Glomerular visceral epithelial cell (primary cell): Measurements from ENCODE around the gene OGA.
"Not testable (repeated sequence)": the region's sequence is repeated elsewhere in the genome, so short reads cannot be mapped to it uniquely, and the experiment has no call there.

Experiments
- DNase-seq: peaks from one replicate; pipeline ENCODE4 v3.0.0-alpha.2; 2016; ENCODE audit errors: extremely low spot score

The OGA gene

GRCh38 chr10:101797403-101798059 is 20.7 kb downstream of the OGA start:
- no peak for DNase-seq

DNA sequence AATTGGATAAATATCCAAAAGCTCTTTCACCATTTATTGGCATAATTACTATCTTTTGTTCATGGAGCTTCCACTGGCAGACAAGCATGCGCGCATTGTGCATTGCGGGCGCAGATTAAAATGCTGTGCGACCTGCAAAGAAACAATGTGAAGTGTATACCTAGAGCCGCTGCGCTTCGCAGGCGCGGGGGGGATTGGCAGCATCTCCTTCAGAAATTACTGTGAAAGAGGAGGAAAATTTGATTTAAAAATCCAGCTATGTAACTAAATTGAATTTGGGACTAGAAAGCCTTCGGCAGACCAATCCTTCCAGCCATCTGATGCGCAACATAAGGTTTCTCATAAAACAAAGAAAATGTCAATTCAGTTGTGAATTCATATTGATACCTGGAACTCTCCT is 24.7 kb downstream of the OGA start:
- DNase-seq: no peak

- DNase-seq: no peak
Observed at GRCh38 chr10:101789686-101790085, 28.6 kb downstream of the OGA start.

DNA sequence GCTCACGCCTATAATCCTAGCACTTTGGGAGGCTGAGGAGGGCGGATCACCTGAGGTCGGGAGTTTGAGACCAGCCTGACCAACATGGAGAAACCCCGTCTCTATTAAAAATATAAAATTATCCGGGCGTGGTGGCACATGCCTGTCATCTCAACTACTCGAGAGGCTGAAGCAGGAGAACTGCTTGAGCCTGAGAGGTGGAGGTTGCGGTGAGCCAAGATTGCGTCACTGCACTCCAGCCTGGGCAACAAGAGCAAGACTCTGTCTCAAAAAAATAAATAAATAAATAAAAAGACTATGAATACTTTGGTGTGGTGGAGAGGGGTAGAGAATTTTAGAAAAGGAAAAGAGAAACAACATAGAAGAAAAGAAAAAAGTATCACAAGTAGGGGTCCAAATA is 29.0 kb downstream of the OGA start:
- not testable (repeated sequence) for DNase-seq

DNA sequence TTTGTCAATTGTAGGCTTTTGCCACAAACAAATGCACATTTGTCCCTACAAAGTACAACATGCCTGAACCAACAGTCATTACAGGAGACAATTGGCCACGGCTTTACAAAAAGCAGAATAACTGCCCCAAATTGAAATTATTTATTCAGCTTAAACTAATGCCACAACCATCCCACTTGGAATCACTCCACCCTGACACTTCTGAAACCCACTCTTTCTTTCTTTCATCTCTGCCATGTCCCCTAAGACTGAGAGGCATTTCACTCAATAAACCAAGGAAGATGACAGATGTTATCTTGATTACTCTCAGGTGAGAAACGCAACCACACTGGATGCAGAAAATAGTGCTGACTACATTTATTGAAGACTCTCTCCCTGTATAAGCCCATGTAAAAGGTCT is 32.4 kb downstream of the OGA start:
- no peak for DNase-seq

- no peak for DNase-seq
Observed at GRCh38 chr10:101784558-101784957, 33.7 kb downstream of the OGA start.

DNA sequence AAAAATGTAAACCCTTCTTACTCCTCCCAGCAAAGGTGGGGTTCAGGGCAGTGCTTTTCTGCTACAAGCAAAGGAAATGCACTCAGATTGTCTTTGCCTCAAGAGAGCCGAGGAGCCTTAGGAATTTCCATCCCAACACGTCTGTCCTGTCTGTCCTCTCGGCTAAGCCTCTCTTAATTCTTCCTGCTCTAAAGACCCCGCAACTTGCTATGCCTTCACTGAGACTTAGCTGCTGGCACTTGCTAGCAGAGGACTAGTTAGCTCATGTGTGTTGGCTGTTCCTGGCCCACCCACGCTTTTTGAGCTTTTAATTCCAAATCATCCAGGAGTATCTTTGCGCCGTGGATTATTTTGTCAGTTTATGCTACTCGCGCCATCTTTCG is 34.5 kb downstream of the OGA start:
- no peak for DNase-seq

- DNase-seq: peak; percentile 81
Observed at GRCh38 chr10:101782811-101783735, 35.2 kb downstream of the OGA start, which contains the start of gene NPM3. Gene NPM3 (minus strand): TSS chr10:101783446. CDS start chr10:101783390, 56 bp downstream.

DNA sequence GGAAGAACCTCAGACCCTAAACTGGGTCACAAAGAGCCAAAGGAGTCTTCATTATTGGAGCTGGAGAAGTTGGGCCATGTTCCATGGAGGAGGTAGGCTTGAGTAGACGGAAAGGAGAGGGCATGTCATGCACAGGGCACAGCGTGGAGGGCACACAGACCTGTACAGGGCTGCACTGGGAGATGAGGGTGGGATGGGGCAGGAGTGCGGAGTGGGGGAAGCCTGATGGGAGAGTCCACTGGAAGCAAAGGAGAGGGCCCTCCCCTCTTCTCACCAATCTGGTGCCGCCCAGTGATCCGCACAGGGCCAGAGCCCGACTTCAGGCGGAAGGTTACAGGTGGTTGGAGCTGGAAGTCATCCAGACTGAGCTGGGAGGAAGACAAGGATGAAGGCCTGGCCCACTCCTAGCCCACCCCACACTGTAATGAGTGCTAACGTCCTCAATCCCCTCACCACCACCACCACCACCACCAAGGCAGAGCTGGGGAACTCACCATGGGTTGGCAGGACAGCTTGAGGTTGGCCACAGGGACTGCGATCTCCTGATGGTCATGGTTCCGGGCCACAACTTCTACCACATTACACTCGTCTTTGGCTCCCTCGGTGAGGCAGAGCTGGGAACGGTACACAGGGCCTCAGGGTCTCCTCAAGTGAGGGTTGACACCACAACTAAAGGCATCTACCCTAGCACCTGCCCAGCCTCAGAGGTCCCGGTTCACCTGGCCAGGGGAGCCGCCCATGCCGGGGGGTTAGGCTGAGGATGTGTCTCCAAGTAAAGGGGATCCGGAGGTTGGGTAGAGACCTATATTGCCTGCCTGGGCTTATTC is 36.0 kb downstream of the OGA start:
- no peak for DNase-seq

DNA sequence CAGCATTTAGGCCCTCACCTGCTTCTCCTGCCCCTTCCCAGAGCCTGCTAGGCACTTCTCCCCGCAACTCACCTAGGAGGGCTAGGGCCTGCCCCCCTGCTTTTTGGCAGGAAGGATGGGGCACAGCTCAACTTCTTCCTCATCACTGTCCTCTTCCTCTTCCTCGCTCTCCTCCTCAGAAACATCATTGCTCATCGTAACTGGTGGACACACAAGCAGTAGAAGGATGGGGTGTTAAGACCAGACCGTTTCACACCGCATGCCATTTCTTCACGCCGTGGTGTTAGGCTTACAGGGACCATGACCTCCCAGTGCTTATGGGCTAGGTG is 36.6 kb downstream of the OGA start:
- DNase-seq: no peak

- DNase-seq: peak; percentile 72
Observed at GRCh38 chr10:101780818-101781654, 37.2 kb downstream of the OGA start.

- DNase-seq: no peak
Observed at GRCh38 chr10:101780187-101780817, 37.9 kb downstream of the OGA start.

DNA sequence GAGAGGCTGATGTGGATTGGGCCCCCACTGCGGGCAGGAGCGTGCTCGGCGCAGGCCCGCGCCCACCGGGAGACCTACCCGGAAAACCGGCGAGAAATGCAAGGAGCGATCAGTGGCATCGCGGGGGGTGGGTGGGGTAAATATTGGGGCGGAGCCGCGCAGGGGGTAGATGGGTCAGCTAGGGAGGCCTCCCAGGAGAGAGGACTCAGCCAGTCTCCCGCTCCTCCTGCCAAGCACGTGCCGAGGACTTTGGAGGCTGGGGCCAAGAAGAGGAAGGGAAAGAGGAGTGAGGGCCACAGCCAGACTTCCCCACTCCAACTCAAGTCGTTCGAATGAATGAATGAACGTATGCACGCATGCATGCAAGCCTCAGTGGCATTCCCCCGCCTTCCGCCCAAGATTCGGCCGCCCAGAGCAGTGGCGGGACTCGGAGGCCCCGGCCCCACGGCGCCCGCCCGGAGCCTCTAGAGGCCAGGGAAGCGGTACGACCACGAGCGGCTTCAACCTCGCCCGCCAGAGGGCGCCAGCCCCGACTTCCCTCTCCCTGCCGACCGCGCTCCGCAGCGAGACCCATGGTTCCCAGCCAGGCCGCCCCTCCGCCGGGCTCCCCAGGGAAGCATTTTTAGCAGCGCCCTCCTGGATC is 38.6 kb downstream of the OGA start:
- no peak for DNase-seq

- no peak for DNase-seq
Observed at GRCh38 chr10:101778781-101779543, 39.3 kb downstream of the OGA start.

DNA sequence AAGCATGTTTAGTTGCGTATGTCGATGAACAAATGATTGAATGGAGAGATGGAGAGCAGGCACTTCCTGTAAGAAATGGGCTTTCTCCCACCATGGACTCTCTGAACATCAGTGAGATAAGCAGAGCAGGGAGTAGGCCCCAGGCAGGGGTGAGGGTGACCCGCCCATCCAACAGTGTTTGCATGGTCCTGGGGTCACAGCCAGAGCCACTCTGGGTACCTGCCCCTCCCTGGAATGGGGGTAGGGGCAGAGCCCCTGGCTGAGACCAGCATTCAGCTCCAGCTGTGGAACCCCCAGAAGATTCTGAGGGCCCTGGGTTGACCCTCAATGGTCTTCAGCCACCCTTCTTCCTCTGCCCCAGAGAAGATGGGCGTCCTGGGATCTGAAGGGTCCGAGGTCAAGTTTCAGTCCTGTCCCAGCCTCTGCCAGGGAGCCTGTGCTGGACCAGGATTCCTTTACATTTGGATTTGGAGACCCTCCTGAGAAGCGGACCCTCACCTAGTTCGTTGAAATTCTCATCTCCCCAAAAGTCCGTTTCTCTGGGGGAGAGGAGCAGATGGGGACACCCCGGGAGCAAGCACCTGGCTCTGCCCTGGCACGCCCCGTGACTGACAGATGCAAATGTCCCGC is 40.0 kb downstream of the OGA start:
- no peak for DNase-seq

DNA sequence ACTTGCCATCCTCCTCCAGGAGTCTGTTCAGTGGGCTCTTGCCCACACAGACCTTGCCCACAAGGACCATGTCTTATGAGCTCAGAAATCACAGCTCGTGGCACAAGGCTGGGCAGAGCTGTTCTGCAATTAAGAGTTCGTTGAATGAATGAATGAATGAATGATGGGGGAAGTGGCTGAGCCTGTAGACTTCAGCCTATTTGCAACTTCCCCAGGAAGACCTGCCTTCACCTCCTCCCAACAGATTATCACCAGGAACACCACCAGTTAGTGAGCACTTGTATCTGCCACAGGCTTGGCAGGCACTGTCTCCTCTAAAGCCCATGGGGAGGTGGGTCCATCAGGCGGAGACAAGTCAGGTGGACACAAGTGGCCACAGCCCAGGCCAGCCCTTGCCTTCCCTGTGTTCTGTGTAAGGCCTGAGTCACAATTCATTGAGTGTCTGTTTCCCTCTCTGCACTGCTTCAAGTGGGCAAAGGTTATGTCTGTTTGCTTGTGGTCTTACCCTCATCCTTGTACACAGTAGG is 40.6 kb downstream of the OGA start:
- no peak for DNase-seq

DNA sequence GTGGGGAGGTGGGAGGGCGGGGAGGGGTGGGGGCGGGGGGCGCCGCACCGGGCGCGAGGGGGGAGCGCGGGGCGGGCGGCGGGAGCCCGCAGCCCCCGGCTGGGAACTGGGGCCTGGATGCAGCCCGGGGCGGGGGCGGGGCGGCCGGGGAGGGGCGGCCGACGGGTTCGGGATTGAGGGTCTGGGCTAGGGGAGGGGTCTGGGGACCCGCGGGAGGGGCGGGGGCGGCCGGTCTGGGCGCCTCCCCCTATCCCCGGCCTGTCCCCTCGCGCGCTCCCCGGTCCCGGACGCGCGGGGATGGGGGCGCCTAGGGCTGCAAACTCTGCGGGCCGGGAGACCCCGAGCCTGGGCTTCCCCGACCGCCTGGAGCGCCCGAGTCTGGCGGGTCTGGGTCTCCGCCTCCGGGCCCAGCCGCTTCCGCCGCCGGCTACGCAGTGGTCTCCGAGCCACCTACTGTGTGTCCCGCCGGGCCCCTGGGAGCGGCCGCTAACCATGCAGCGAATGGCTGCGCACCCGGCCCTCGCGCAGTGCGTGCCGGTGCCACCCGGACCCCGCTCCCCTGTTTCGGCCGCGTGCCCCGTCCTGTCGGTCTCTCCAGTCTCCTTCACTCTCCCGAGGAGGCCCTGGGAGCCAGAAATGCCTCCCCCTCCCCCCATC is 42.0 kb downstream of the OGA start:
- no peak for DNase-seq
